GM21390 (cell line): ENCODE results near the gene MTFMT.
A peak's percentile ranks its signal among the peaks of the same experiment; 100 is the strongest.
"Not testable (repeated sequence)": the region's sequence is repeated elsewhere in the genome, so short reads cannot be mapped to it uniquely, and the experiment has no call there.

Experiments used
- ATAC-seq: cut with Tn5 transposase; IDR thresholded peaks from one replicate; pipeline ENCODE4 v1.9.1; 2021; ENCODE audit not compliant: unreplicated experiment

The MTFMT gene

GRCh38 chr15:65028921-65029735 is at the start of gene MTFMT:
TSS of gene MTFMT (minus strand) at chr15:65029639. CDS start at chr15:65029613, 26 bp downstream.
- ATAC-seq: peak; percentile 80

GRCh38 chr15:65077981-65078352 is 48.5 kb upstream of the MTFMT start:
- no peak for ATAC-seq

- no peak for ATAC-seq
These were observed 48.0 kb upstream of the MTFMT start for GRCh38 chr15:65077291-65077980.

DNA sequence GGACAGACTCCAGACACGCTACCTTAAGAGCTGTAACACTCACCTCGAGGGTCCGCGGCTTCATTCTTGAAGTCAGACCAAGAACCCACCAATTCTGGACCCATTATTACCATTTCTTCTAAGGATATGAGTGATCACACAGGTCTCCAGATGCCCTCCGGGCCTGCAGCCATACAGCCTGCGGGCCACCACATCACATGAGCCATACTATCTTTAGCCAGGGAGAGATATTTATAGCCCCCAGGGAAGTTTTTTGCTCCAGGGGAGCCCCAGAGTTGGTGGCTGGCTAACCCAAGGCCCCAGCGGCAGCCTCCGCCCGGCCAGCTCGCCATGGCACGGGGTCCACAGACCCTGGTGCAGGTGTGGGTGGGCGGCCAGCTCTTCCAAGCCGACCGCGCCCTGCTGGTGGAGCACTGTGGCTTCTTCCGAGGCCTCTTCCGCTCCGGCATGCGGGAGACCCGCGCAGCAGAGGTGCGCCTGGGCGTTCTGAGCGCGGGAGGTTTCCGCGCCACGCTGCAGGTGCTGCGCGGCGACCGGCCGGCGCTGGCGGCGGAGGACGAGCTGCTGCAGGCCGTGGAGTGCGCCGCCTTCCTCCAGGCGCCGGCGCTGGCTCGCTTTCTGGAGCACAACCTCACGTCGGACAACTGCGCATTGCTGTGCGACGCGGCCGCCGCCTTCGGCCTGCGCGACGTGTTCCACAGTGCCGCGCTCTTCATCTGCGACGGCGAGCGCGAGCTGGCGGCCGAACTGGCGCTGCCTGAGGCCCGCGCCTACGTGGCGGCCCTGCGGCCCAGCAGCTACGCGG is 47.2 kb upstream of the MTFMT start, which contains the start of gene KBTBD13:
KBTBD13 (plus strand) TSS at position 261 of the 805 bp plus-strand sequence; CDS start at position 331, 70 bp downstream.
- ATAC-seq: no peak

DNA sequence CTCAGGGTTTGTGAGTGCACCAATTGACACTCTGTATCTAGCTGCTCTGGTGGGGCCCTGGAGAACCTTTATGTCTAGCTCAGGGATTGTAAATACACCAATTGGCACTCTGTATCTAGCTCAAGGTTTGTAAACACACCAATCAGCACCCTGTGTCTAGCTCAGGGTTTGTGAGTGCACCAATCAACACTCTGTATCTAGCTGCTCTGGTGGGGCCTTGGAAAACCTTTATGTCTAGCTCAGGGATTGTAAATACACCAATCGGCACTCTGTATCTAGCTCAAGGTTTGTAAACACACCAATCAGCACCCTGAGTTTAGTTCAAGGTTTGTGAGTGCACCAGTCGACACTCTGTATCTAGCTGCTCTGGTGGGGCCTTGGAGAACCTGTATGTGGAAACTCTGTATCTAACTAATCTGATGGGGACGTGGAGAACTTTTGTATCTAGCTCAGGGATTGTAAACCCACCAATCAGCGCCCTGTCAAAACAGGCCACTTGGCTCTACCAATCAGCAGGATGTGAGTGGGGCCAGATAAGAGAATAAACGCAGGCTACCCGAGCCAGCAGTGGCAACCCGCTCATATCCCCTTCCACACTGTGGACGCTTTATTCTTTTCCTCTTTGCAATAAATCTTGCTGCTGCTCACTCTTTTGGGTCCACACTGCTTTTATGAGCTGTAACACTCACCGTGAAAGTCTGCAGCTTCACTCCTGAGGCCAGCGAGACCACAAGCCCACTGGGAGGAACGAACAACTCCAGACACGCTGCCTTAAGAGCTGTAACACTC is 46.4 kb upstream of the MTFMT start:
- not testable (repeated sequence) for ATAC-seq

DNA sequence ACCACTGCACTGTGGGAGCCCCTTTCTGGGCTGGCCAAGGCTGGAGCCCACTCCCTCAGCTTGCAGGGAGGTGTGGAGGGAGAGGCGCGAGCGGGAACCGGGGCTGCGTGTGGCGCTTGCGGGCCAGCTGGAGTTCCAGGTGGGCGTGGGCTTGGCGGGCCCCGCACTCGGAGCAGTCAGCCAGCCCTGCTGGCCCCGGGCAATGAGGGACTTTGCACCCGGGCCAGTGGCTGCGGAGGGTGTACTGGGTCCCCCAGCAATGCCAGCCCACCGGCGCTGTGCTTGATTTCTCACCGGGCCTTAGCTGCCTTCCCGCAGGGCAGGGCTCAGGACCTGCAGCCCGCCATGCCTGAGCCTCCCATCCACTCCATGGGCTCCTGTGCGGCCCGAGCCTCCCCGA is 45.5 kb upstream of the MTFMT start:
- ATAC-seq: not testable (repeated sequence)

- no peak for ATAC-seq
These were observed 43.2 kb upstream of the MTFMT start for GRCh38 chr15:65072617-65073016.

DNA sequence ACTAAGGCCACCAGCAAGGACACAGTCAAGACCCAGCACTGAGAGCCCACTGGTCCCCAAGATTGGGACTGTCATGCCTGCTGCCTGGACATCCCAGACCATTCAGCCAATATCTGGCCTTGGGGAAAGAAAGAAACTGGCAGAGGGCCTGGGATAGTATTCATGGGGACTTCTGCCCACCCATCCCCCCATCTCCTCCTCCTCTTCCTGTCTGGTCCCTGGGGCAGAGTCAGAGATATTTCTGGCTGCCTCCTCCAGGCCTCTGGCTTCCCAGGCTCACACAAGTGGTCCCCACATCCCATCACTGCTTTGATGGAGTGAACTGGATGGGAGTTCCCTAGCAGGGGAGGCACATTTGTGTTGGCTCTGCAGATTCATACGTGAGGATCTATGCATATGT is 42.6 kb upstream of the MTFMT start:
- ATAC-seq: no peak

GRCh38 chr15:65071381-65071811 is 42.0 kb upstream of the MTFMT start:
- no peak for ATAC-seq

DNA sequence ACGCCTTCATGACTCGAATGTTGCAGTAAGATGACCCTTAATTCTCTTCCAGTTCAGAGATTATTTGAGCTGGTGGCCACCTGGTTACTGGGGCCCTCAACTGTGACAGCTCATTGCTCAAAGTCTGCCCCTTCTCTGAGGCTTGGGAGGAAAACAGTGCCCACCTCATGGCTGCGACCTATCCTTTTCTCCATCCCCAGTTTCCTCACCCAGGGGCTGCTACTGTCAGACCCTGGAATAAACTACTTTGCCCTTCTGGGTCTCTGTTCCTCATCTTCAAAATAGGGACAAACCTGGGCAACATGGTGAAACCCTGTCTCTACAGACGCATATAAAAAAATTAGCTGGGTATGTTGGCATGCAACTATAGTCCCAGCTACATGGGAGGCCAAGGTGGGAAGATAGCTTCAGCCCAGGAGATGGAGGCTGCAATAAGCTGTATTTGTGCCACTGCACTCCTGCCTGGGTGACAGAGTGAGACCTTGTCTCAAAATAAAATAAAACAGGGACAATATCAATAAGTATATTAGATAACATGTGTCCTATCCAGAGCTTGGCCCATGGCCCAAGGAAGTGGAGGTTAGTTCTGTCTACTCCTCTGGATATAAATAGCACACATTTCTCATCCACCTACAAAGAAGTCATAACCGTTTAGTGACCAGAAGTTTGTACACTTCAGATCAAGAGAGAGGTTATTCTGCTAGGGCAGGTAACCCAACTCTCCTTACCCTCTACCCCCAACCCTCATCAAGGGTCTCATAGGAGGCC is 40.5 kb upstream of the MTFMT start:
- no peak for ATAC-seq

DNA sequence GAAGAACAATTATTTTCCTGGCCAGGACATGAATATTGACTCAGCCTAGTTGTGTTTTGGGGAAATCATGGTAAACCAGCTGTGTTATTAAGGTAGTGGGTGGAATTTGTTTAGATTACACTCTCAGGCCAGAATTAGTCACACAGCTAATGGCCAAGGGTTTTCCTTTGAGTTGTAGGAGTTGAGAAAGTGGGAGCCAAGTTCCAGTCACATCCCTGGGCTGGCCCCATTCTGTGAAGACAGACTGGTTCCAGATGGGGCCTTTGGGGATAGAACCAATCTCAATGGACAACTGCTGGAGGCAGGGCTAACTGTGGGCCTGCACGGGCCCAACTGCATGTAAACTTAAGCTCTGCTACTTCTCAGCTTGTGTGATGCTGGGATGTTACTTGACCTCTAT is 39.7 kb upstream of the MTFMT start:
- ATAC-seq: no peak

GRCh38 chr15:65068403-65068788 is 39.0 kb upstream of the MTFMT start:
- ATAC-seq: no peak

- ATAC-seq: no peak
These were observed 38.4 kb upstream of the MTFMT start, which contains the start of gene RASL12 for GRCh38 chr15:65067645-65068402. TSS of gene RASL12 (minus strand) at chr15:65067991. CDS start at chr15:65067835, 156 bp downstream.

GRCh38 chr15:65067317-65067644 is 37.8 kb upstream of the MTFMT start:
- no peak for ATAC-seq

GRCh38 chr15:65066635-65067316 is 37.3 kb upstream of the MTFMT start:
- no peak for ATAC-seq

- no peak for ATAC-seq
These were observed 36.7 kb upstream of the MTFMT start for GRCh38 chr15:65066001-65066634.

DNA sequence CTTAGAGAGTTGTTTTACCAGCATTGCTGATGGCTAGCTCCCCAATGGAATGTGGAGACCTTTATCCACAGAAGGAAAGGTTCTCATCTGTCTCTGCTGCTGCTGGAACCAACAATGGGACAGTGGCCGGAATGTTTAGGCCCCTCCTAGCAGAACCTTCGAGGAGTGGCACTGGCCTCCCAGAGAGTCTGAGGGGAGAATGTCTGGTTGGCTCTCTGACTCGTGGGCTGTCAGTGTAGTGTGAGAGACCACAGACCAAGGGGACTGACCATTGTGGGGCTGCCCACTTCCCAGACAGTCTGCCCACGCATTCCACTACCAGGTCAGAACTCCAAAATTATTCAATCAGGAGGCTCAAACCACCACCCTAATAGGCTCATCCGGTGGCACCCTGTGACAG is 33.3 kb upstream of the MTFMT start:
- no peak for ATAC-seq

- no peak for ATAC-seq
These were observed 32.6 kb upstream of the MTFMT start for GRCh38 chr15:65062061-65062460.
